HG03039 (cell line): ENCODE measurements around the gene COPS2.
"Not testable (repeated sequence)": the region's sequence is repeated elsewhere in the genome, so short reads cannot be mapped to it uniquely, and the experiment has no call there.

Experiments used
- ATAC-seq: cut with Tn5 transposase; IDR thresholded peaks from one replicate; pipeline ENCODE4 v1.9.1; 2021; ENCODE audit warnings: mild to moderate bottlenecking, moderate library complexity; ENCODE audit not compliant: unreplicated experiment

The COPS2 gene

DNA sequence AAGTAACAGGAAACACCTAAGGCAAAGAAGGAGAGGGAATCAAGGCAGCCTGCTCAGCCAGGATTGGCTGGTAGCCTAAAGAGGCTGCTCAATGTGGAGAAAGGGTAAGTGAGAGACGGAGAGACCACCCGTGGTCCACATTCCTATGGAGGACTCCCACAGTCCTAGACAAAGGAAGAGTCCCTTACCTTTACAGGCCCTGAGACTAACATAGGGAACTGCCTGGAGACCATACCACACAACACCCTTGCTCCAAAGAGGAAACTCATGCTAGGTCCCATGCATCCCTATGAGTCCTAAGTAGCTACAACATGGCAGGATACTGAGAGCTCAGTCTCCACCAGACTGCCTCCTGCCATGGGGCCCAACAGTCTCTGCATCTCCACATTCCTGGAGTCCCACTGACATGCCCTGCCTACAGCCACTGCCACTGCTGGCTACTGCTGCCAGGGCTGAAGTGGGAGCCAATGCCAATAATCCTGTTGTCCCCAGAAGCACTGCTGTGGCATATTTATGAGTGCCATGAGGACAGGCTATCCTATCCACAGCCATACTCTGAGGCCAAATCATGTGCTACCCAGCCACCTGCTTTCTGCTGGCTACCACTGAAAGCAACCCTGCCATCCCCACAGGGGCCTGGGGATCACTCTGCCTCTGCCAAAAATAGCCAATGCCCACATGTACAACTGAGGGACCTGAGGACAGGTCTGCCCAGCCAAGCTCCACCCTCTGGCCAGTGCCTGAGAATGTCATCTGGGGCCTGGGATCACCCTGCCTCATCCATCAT lies 45.0 kb downstream of the COPS2 start:
- ATAC-seq = no peak

DNA sequence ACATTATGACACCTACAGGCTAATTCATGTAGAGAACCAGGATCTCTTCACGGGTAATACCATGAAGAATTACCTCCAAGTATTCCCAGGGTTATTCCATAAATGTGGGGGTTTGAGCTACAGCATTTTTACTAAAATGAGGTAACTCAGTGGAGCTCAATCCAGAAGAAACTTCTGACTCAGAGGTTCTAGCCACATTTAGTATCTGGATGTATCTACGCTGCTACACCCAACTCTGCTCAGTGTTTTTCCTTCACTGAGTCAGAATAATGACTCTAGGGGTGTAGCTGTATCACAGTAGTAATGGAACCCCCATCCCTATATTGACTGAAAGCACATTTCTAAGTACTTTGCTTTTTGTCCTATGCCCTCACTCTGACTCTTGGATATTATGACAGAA lies 52.4 kb downstream of the COPS2 start:
- no peak for ATAC-seq

DNA sequence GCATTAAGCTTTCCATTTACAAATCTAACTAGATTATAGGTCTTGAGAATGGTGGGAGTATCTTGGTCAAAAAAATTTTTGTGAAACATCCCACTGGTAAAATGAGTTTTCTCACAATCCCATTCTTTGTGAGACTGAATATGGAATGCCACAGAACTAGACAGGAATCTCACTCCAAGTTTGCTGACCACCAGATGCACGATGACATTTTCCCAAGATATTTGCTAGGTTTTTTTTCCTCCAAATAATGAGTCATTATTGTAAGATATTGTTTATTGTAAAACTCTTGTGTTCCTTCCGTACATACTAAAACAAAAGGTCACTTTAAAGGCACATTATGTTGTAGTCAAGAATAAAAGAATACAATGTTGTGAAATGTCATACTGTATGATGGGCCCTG lies 53.9 kb downstream of the COPS2 start:
- no peak for ATAC-seq

DNA sequence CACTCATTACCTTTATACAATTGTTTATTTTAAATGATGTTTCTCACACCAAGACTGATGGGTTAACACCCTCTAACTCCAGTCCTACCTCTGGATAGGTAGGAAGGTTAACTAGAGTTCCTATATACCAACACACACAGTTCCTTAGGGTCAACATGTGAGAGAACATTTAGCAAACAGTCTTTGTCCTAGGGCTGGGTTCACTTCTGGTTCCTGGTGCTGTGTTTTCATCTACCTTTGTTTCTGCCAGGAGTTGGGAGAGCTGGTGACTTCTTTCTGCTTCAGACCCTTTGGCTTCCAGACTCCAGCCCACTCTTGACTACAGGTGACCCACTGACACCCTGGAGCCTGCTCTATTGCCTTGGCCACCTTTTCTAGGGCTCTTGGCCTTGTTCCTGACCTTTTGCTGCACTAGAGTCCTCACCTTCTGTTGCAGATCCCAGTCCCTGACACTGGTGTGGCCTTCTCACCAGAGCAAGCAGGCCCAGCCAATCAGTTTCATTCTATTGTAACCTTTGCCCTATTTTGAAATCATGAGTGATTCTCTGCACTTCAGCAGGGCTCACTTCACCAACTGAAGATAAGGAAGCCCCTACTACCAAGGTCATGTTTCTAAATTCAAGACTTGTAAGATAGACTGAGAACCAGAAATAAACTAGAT lies 59.2 kb downstream of the COPS2 start:
- no peak for ATAC-seq

DNA sequence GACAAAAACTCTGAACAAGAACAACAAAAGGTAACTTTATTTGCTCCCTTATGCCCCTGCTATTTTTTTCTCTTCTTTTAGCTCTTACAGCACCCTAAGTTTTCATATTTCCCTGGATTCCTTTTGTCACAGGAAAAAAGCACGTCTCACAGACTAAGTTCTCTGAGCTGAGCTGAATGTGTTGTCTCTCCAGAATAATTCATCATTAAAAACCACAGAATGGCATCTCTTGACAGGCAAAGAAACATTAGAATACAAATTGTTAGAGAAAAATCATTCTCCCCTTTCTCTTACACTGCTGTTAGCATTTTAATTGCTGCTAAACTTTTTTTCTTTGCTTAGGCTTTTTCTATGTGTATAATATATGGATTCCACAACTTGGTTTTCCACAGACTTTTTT lies 60.5 kb downstream of the COPS2 start:
- ATAC-seq = no peak

DNA sequence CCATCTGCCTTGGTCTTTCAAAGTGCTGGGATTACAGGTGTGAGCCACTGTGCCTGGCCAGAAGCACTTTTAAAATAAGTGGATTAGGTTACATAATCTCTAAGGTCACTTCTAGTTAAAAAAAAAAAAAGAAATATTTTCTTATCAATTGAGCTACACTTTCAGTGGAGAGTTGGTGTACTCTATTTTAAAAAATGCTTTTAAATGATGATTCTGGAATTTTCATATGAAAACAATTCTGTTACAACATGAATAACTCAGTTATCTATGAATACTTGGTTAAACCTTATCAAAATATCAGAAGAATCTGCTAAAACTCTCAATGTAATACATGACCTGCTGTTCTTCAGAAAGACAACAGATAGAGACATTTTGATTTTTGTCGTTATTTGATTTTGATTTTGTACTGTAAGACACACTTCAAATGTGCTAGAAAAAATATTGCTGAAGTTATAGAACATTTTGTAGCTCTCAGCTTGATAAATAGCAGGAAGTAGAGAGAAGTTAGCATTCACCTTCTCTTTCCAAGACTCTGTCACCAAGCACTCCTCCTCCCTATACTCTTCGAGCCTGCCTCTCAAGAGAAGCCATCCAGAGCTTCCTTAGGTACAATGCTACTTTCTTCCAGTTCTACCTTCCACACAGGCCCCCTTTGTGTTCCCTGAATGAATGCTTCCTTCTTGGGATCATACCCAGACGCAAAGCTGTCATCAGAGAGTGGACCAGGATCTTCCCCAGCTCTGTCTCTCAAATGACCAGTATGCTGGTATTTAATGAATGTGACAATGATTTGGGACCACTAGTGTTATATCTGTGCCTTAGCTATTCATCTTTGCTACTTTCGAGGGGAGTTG lies 61.9 kb downstream of the COPS2 start:
- no peak for ATAC-seq

DNA sequence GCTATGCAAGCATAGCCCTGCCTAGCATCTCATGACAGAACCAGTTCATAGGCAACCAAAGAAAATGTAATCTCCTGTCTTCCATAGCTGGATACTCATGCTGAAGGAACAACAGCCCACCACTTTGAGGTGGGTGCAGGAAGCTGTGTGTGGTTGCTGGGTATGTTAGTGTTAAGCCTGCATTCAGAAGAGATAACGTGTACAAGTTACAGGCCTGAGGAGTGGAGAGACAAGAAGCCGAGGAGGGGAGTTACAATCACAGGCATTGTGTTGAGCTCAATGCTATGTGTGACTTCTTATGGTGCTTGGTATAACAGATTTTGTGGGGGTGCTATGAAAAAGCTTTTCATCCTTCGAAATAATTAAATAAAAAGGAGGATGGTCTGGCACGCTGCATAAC lies 66.4 kb downstream of the COPS2 start:
- ATAC-seq = no peak

DNA sequence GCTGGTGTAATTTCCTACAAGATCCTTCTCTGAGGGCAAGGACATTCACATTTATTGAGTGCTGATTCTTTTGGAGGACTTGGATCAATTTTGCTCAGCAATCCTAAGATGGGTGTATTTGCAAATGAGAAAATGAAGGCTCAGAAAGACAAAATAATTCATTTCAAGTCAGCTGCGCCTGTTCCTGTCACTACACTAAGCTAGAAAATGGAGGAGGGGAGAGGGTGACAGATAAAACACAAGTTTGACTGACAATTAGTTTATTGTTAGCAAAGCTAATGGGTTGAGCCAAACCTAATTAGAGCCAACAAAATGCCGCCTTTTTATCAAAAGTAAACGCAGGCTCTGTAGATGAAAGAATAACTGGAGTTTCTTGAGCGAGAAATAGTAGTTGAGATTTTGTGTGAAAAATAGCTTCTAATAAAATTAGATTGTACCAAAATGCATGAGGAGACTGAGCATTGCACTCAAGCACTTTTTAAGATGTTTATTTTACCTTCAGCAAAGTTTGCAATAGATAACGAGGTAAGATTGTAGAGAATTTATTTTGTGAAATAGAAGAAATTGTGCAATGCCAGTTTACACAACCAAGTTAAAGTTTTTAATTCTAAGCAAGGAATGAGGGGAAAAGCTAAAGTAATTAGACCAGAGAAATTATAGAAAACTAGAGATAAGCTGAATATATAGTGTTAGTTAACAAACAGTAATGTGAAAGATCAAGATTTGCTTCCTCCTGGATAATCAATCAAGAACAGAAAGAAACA lies 69.5 kb downstream of the COPS2 start:
- no peak for ATAC-seq

DNA sequence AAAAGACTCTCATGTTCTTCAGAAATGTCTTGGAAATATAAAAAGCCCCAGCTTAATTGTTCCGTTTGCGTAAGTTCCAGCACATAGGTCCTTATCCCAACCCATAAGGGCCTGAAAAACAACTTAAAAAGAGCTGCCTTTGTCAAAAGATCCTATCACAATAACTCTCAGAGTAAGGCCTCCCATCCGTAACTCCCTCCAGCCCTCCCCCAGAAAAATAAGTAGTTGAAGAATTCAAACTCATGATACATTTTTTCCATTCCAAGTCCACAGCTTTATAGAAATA lies 71.2 kb downstream of the COPS2 start:
- ATAC-seq = no peak

DNA sequence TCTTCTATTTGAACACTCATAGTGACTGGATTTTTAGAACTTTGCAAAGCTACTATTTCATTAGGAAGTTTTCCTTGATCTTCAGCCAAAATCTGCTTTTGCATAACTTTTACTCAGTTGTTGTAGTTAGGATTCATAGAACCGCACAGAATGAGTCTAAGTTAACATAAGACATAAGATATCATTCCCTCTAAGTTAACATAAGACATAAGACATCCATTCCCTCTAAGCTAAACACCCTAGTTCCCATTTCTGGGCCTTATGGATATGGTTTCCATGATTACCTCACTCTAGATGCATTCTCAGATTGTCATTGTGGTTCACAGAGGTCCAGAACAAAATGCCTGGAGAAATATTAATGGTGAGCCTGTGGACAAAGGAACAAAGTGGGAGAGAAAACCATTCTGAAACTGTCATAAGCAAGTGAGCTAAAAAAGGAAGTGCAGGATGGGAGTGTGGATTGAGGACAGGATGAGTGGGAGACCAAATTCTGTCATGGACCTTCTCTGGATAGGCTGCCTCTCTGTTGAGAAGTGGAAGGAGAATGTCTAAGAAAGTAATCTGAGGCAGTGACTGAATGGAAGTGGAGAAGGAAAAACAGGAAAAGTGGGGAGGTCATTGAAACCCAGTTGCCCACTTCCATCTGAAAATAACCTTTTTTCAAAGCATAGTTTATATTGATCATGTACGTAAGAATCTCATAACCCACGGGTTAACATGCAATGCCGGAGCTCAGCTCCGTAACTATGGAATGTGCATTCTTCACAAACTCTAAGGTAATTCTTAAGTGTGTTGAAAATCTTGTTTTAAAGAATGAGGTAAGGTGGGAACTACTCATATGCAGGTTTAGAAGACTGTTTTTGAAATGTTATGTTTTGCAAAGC lies 71.8 kb downstream of the COPS2 start:
- ATAC-seq = no peak

DNA sequence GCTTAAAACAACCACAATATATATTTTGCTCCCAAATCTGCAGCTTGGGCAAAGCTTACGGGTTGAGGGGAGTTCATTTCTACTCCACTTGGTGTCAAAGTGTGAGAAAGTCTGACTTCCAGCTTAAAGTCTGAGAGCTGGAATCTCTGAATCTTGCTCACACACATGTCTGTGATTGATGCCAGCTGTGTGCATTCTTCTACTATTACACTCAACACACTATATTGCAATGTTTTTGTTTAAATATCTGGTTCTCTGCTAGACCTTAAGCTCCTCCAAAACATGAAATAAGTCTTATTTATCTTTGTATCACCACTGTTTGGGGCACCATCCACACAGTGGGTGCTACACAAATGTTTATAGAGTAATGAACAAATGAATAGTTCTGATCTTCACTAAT lies 72.4 kb downstream of the COPS2 start:
- ATAC-seq = no peak

DNA sequence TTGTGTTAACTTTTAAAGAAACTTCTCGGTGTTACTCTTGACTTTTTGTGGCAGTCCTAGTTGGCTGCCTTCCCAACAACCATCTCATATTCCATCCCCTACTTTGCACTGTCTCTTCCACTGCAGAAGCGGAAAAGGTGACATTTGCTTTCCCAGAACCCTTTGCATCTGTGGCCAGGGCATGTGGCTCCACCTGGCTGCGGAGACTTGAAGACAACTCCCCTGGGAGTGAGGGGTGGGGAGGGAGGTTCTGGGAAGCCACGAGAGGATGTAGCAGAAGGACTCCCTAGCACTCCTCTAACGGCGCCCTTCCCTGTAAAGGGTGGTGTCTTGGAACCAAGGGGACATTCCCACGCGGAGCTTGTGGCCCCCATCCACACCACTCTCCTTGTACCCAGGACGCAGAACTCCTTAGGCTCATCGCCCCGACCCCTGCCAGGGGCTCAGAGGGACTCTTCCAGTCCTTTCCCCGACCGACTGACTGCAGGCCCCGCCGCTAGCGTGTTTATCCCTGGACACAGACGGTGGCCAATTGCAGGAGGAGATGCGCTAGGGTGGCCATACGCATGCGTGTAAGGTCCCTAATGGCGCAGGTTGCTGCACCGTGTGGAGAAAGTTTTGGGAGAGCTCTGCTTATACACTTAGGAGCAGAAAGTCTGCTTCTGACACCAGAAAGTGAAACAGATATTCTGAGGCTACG lies 75.9 kb downstream of the COPS2 start:
- no peak for ATAC-seq

DNA sequence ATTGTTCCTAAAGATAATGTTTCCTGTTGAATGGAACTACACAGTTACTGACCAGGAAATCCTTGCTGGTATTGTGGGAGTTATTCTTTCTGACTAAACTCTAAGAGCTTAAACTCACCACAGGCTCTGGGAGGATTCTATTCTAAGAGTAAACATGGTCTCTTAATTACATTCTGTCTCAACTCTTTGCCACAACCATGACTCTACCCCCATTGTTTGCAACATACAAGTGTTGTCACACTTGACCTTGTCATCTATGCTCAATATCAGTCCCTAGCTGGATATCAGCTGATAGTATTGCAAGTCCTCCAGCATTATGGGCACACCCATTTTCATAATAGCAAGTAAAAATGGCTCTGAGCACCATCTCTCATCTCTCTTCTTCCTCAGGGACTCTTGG lies 79.5 kb downstream of the COPS2 start:
- ATAC-seq = no peak

DNA sequence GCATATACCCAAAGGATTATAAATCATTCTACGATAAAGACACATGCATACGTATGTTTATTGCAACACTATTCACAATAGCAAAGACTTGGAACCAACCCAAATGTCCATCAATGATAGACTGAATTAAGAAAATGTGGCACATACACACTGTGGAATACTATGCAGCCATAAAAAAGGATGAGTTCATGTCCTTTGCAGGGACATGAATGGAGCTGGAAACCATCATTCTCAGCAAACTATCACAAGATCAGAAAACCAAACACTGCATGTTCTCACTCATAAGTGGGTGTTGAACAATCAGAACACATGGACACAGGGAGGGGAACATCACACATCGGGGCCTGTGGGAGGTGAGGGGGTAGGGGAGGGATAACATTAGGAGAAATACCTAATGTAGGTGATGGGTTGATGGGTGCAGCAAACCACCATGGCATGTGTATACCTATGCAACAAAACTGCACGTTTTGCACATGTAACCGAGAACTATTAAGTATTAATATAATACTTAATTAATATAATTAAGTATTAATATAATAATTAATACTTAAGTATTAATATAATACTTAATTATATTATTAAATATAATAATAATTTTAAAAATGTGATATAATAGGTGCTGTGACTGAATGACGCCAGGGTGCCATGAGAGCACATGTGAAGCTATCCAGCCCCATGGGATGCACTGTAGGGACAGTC lies 80.7 kb downstream of the COPS2 start:
- ATAC-seq = not testable (repeated sequence)
